Activated effector memory CD4-positive, alpha-beta T cell treated with Interleukin-2 at 50 U/mL for 16 hours (primary cell): ENCODE measurements around the gene POU6F1.

Experiments used
- DNase-seq: peaks from one replicate; pipeline ENCODE4 v3.0.0-alpha.2; 2020

POU6F1 gene

DNA sequence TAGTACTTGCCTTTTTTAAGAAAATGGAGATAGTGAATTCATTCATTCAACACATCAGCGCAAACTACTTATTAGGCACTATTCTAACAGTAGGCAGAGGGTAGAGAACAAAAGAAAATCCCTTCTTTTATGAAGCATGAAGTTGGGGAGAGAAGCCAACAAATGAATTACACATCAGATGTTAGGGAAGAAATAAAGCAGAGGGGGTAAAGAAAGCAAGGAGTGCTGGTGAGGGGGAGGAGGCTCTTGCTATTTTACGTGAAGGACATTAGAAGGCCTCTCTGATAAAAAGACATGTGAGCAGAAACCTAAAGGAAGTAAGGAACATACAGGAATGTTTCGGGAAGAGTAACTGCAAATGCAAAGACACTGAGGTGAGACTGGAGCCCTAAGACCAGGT, 67.1 kb downstream of the POU6F1 start:
- DNase-seq: no peak

DNA sequence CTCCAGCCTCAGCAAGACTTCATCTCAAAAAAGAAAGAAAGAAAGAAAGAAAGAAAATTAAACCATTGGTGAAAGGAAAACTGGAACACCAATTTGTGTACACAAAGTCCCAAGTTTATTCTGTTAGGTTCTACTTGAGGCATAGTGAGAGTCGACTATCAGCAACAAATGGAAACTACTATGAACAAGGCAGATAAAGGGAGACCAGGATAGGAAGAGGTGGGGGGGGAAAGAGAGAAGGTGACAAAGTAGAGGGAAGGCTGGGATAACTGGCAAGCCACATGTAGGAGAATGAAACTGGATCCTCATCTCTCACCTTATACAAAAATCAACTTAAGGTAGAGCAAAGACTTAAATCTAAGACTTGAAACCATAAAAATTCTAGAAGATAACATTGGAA, 70.6 kb downstream of the POU6F1 start:
- no peak for DNase-seq

DNA sequence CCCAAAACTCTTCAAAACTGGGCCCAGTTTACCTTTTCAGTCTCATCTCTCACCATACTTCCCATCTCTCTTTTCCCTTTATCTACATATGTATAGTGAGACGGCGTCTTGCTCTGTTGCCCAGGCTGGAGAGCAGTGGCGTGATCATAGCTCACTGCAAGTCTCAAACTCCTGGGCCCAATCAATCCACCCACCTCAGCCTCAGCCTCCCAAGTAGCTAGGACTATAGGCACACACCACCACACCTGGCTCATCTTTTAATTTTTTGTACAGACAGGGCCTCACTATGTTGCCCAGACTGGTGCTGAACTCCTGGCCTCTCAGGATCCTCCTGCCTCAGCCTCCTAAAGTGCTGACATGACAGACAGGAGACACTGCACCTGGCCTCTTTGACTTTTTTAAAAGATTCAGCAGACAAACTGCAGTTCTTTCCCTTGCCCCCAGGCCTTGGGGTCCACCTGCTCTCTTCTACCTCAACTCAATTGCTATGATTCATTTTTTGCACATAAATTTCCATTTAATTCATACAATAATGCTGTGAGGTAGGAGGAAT, 78.5 kb downstream of the POU6F1 start:
- no peak for DNase-seq
